ENCODE results near the gene LRRTM4. TPM values are rescaled to one million over a fixed set of nuclear protein-coding genes. Genes with fewer than 3 reads are reported as not detected.

Gene LRRTM4
- total RNA-seq, 4 donors from 2014 or later = 0.22 TPM; not detected in 3

DNA sequence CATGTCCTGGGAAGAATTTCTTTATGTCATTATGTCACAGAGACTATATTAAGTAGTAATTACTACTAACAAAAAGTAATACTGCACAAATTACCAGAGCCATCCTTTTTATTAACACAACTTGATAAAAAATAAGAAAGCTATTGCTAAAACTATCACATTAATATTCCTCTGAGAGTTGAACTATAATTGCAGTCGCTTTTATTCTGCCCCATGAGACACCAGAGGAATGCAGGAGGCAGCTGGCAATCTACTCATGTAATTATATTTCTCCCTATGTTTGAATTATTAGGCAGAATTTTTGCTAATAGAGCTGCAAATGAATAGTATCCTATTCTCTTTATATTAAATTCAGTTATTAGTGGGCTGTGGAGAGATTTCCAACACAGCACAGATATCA, 220.7 kb downstream of the LRRTM4 start:
- TF ChIP-seq CTCF (IDR thresholded peaks at IDR 0.05; ENCODE audit: low read depth) = no peak

- no peak for TF ChIP-seq CTCF (IDR thresholded peaks at IDR 0.05; ENCODE audit: low read depth)
Observed at GRCh38 chr2:77296791-77297190, 225.4 kb downstream of the LRRTM4 start.

- no peak for TF ChIP-seq CTCF (IDR thresholded peaks at IDR 0.05; ENCODE audit: low read depth)
Observed at GRCh38 chr2:77294474-77294873, 227.7 kb downstream of the LRRTM4 start.

GRCh38 chr2:77284353-77284752, 237.8 kb downstream of the LRRTM4 start:
- TF ChIP-seq CTCF (IDR thresholded peaks at IDR 0.05; ENCODE audit: low read depth) = no peak

DNA sequence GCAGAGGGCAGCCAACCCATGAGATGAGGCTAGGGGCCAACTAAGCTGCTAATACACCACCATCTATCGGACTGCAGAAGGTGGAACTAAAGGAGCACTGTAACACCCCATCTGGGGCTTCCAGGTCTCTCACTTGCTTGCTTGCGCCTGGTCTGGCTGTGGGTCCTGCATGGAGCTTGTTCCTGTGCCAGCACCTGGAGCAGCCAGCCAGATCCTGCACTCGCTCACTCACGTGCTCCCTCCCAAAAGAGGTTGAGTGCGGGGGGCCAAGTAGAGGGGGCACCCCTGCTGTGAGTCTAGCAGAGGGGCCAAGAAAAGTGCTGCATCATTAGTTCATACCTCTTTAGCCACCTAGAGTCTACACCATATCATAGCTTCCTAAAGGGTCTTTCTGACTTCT, 250.9 kb downstream of the LRRTM4 start:
- no peak for TF ChIP-seq CTCF (IDR thresholded peaks at IDR 0.05; ENCODE audit: low read depth)

DNA sequence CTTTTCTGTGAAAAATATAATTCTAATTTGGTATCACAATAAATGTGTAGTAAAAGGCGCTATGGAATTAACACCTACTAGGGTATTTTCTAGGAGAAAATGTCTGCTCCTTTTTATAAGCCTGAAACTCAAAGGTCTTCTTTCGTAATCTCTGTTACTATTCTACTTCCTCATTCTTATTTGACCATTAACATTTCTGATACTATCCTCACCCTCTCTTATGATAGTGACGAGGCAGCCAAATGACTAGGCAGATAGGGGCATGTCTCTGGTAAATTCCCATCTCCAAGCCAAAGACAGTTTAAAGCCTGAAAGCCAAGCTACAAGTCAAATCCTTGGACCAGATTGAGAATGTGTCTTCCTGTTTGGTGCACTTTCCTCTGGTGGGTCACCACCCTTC, 251.7 kb downstream of the LRRTM4 start:
- no peak for TF ChIP-seq CTCF (IDR thresholded peaks at IDR 0.05; ENCODE audit: low read depth)

- TF ChIP-seq CTCF (IDR thresholded peaks at IDR 0.05; ENCODE audit: low read depth) = no peak
Observed at GRCh38 chr2:77268626-77269025, 253.6 kb downstream of the LRRTM4 start.

Data from subcutaneous adipose tissue (tissue), 4 donors.